Body of pancreas (tissue), 4 donors: Measurements from ENCODE around the gene CLDN24.

Experiments
- CTCF ChIP-seq, 7 experiments: fragments of 450-650 bp in 4 of 7; fragments of 200-600 bp in 3 of 7; sonication (generic) in 3 of 7; IDR thresholded peaks; one replicate each; pipeline ENCODE4 v1.5.1; 2016 to 2019; ENCODE audit warnings: antibody characterized with exemption in 7 of 7
- POLR2A ChIP-seq, 3 donors: fragments of 450-650 bp; IDR thresholded peaks; one replicate each; pipeline ENCODE4 v1.6.1; 2016; ENCODE audit warnings: antibody characterized with exemption in 3 of 3, mild to moderate bottlenecking in 2 of 3

GRCh38 chr4:183285886-183286285, 36.3 kb downstream of the CLDN24 start:
- TF ChIP-seq CTCF (IDR thresholded peaks at IDR 0.05) (no peak), POLR2A (IDR thresholded peaks at IDR 0.05) (no peak)
